ENCODE results near the gene ARHGAP5.

ARHGAP5 gene, protein sequence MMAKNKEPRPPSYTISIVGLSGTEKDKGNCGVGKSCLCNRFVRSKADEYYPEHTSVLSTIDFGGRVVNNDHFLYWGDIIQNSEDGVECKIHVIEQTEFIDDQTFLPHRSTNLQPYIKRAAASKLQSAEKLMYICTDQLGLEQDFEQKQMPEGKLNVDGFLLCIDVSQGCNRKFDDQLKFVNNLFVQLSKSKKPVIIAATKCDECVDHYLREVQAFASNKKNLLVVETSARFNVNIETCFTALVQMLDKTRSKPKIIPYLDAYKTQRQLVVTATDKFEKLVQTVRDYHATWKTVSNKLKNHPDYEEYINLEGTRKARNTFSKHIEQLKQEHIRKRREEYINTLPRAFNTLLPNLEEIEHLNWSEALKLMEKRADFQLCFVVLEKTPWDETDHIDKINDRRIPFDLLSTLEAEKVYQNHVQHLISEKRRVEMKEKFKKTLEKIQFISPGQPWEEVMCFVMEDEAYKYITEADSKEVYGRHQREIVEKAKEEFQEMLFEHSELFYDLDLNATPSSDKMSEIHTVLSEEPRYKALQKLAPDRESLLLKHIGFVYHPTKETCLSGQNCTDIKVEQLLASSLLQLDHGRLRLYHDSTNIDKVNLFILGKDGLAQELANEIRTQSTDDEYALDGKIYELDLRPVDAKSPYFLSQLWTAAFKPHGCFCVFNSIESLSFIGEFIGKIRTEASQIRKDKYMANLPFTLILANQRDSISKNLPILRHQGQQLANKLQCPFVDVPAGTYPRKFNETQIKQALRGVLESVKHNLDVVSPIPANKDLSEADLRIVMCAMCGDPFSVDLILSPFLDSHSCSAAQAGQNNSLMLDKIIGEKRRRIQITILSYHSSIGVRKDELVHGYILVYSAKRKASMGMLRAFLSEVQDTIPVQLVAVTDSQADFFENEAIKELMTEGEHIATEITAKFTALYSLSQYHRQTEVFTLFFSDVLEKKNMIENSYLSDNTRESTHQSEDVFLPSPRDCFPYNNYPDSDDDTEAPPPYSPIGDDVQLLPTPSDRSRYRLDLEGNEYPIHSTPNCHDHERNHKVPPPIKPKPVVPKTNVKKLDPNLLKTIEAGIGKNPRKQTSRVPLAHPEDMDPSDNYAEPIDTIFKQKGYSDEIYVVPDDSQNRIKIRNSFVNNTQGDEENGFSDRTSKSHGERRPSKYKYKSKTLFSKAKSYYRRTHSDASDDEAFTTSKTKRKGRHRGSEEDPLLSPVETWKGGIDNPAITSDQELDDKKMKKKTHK (N-terminal part only)

DNA sequence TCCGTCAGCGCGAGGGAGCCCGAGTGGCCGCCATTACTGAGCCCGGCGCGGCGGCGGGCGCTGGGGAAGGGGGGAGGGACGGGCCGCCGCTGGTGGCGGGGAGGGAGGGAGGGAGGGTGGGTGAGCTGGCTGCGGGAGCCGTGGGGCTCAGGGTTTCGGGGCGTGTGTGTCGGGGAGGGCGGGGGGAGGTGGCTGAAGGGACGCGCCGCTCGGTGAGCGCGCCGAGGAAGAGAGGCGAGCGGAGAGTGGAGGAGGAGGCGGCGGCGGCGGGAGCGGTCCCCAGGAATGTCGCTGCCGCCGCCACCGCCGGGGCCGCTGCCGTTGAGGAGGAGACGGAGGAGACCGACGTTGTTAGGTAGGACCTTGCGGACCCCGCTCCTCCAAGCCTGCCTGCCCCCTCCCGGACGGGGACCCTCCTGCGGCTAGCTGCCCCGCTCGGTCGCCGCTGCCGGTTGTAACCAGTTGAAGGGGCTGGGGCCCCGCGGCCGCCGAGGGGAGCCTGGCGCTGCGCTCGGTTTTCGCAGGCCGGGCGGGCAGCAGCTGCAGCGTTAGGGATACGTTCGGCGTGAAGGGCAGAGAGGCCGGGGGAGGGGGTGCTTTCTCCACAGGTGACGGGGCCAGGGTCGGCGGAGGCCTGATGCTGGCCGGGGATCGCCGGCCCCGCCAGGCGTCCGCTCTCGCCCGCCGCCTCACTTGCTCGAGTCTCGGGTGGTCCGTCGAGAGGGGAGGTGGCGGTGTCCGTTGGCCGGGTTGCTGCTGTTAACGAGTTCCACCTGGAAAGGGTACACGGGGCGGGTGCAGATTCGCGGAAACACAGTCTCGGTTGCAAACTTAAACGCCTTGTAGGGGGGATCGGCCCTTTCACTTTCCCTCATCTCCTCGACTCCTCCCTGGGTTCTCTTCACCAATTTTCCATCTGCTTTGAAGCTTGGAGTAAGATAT is at the start of gene ARHGAP5:
Gene ARHGAP5 (plus strand): TSS at position 224 of the 942 bp plus-strand sequence. CDS start 13,366 bp downstream, outside the sequence.
- in situ Hi-C loops (cut with MboI; ENCODE audit: low sequenced_read_pairs, unreplicated experiment) = loop anchor here (10.0 kb wide), 1 partner anchor 177 kb away; no protein-coding TSS in a partner anchor
- peak; percentile 53 for DNase-seq (ENCODE audit: low spot score)
- TF ChIP-seq, protein P1, sequence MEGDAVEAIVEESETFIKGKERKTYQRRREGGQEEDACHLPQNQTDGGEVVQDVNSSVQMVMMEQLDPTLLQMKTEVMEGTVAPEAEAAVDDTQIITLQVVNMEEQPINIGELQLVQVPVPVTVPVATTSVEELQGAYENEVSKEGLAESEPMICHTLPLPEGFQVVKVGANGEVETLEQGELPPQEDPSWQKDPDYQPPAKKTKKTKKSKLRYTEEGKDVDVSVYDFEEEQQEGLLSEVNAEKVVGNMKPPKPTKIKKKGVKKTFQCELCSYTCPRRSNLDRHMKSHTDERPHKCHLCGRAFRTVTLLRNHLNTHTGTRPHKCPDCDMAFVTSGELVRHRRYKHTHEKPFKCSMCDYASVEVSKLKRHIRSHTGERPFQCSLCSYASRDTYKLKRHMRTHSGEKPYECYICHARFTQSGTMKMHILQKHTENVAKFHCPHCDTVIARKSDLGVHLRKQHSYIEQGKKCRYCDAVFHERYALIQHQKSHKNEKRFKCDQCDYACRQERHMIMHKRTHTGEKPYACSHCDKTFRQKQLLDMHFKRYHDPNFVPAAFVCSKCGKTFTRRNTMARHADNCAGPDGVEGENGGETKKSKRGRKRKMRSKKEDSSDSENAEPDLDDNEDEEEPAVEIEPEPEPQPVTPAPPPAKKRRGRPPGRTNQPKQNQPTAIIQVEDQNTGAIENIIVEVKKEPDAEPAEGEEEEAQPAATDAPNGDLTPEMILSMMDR (IDR thresholded peaks at IDR 0.05; ENCODE audit: borderline replicate concordance, control extremely low read depth, extremely low read depth, insufficient read depth, missing control alignments) = no peak

DNA sequence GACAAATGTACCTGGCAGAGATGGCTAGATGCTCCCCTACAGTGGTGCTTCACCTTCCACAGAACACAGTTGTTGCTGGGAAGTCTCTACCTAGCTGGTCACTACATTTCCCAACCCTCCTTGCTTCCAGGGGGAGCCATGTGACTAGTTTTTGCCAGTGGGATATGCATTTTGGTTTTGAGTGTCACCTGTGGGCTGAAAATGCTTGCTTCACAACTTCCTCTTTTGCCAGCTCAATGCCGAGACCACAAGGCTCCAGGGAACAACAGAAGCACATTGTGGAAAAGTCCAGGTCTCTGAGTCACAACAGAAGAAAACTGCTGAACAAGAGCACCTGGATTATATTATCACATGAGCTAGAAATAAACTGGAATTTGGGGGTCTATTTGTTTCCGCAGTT is 48.5 kb upstream of the ARHGAP5 start:
- TF ChIP-seq, protein P1 (IDR thresholded peaks at IDR 0.05; ENCODE audit: borderline replicate concordance, control extremely low read depth, extremely low read depth, insufficient read depth, missing control alignments) = no peak
- in situ Hi-C loops (cut with MboI; ENCODE audit: low sequenced_read_pairs, unreplicated experiment) = no loop called here
- DNase-seq (ENCODE audit: low spot score) = no peak

DNA sequence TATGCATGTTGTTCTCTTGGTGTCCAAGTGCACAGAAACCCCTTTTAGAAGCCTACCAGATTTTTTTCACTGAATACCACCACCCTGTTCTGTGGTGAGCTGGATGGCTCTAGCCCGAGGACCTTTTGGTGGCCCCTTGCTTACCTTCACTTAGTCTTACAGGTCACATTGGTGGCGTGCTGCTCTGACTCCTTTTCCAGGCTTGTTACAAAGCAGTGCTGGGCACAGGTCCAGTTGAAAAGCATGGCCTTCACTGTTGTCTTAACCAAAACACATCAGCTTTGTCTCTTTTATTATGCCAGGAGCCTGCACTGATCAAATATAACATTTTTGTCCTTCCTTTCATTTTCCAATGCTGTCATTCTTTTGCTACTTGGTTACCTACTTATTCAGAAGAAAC is 43.6 kb upstream of the ARHGAP5 start:
- in situ Hi-C loops (cut with MboI; ENCODE audit: low sequenced_read_pairs, unreplicated experiment) = no loop called here
- TF ChIP-seq, protein P1 (IDR thresholded peaks at IDR 0.05; ENCODE audit: borderline replicate concordance, control extremely low read depth, extremely low read depth, insufficient read depth, missing control alignments) = no peak
- DNase-seq (ENCODE audit: low spot score) = no peak

DNA sequence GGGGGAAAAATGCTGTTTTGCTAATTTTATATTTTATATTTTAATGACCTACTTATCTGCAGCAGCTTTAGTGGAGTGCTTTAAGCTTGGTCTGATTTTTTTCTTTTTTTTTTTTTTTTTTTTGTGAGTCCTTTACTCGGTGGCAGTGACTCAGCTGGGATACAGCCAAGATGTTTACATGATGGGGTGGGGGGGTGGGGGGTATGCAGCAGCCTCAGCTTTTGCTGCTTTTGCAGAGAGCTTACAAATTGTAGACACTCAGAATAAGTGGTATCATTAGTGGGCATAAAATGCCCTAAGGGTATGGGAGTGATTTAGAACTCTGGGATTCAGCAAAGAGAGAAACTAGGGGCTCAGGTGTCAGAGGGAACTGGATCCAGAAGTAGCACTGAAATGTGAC is 38.2 kb upstream of the ARHGAP5 start:
- DNase-seq (ENCODE audit: low spot score) = no peak
- in situ Hi-C loops (cut with MboI; ENCODE audit: low sequenced_read_pairs, unreplicated experiment) = no loop called here
- TF ChIP-seq, protein P1 (IDR thresholded peaks at IDR 0.05; ENCODE audit: borderline replicate concordance, control extremely low read depth, extremely low read depth, insufficient read depth, missing control alignments) = no peak

DNA sequence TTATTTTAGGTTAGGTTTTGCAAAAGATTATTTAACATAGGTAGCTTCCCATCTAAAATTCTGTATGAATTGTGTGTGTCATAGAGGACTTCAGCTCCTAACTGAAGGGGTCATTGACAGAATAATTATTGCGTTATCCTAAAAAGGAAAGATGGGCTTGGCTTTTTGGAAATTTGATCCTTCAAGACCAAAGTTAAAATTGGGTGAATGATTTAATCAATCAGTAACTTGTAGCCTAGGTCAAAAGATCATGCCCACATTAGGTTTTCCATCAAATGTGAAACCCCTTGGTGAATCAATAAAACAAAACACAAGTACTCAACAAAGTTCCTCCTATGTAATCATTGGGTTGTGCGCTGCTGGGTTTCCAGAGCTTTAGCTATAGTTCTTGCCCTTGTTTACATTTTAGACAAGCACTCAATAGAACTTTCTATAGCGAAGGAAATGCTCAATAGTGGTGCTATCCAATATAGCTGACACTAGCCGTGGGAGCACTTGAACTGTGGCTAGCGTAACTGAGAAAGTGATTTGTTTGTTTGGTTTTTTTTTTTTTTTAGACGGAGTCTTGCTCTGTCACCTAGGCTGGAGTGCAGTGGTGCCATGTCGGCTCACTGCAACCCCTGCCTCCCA is 37.6 kb upstream of the ARHGAP5 start:
- DNase-seq (ENCODE audit: low spot score) = no peak
- in situ Hi-C loops (cut with MboI; ENCODE audit: low sequenced_read_pairs, unreplicated experiment) = no loop called here
- TF ChIP-seq, protein P1 (IDR thresholded peaks at IDR 0.05; ENCODE audit: borderline replicate concordance, control extremely low read depth, extremely low read depth, insufficient read depth, missing control alignments) = no peak
